ENCODE data around the gene CTXND2.
"Not testable (repeated sequence)": the region's sequence is repeated elsewhere in the genome, so short reads cannot be mapped to it uniquely, and the experiment has no call there.

DNA sequence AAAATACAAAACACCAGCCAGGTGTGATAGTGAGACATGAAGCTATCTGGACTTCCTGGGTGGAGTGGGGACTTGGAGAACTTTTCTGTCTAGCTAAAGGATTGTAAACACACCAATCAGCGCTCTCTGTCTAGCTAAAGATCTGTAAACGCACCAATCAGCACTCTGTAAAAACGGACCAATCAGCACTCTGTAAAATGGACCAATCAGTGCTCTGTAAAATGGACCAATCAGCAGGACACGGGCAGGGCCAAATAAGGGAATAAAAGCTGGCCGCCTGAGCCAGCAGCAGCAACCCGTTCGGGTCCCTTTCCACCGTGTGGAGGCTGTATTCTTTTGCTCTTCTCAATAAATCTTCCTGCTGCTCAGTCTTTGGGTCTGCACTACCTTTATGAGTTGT, 12.9 kb downstream of the CTXND2 start:
- TF ChIP-seq, protein P1, sequence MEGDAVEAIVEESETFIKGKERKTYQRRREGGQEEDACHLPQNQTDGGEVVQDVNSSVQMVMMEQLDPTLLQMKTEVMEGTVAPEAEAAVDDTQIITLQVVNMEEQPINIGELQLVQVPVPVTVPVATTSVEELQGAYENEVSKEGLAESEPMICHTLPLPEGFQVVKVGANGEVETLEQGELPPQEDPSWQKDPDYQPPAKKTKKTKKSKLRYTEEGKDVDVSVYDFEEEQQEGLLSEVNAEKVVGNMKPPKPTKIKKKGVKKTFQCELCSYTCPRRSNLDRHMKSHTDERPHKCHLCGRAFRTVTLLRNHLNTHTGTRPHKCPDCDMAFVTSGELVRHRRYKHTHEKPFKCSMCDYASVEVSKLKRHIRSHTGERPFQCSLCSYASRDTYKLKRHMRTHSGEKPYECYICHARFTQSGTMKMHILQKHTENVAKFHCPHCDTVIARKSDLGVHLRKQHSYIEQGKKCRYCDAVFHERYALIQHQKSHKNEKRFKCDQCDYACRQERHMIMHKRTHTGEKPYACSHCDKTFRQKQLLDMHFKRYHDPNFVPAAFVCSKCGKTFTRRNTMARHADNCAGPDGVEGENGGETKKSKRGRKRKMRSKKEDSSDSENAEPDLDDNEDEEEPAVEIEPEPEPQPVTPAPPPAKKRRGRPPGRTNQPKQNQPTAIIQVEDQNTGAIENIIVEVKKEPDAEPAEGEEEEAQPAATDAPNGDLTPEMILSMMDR (IDR thresholded peaks at IDR 0.05; ENCODE audit: insufficient read depth, low read length, poor library complexity, severe bottlenecking) = not testable (repeated sequence)
- not testable (repeated sequence) for TF ChIP-seq EZH2phosphoT487 (conservative IDR thresholded peaks at IDR 0.05; ENCODE audit: low read length)

Data from SU-DHL-6 (cell line).